Liver (tissue), 9 donors: Measurements from ENCODE around the gene SPPL2C. TPM values are rescaled to one million over a fixed set of nuclear protein-coding genes. Genes with fewer than 3 reads are reported as not detected.

Source experiments
- DNase-seq: peaks from one replicate; pipeline ENCODE4 v3.0.0-alpha.2; 2017; ENCODE audit warnings: low spot score
- H3K27ac ChIP-seq, 2 donors: one replicate each; pipeline ENCODE4 v1.7.0; 2013; ENCODE audit warnings: inconsistent platforms in 2 of 2, low read length in 2 of 2, control low read depth in 1 of 2, low read depth in 1 of 2, mild to moderate bottlenecking in 1 of 2
- H3K27me3 ChIP-seq, 4 donors: one replicate each; pipeline versions ENCODE4 v1.6.1 to v1.7.0; 2013; ENCODE audit warnings: low read length in 3 of 4, inconsistent platforms in 1 of 4, mild to moderate bottlenecking in 1 of 4, moderate library complexity in 1 of 4; ENCODE audit not compliant: control insufficient read depth in 4 of 4, insufficient read depth in 4 of 4
- H3K36me3 ChIP-seq, 4 donors: one replicate each; pipeline versions ENCODE4 v1.6.1 to v1.7.0; 2013; ENCODE audit warnings: low read length in 3 of 4, mild to moderate bottlenecking in 3 of 4, low read depth in 1 of 4, moderate library complexity in 1 of 4; ENCODE audit not compliant: control insufficient read depth in 4 of 4, insufficient read depth in 3 of 4
- H3K4me1 ChIP-seq, 4 donors: one replicate each; pipeline versions ENCODE4 v1.6.1 to v1.7.0; 2013; ENCODE audit warnings: low read length in 3 of 4, mild to moderate bottlenecking in 3 of 4, moderate library complexity in 1 of 4; ENCODE audit not compliant: control insufficient read depth in 4 of 4, insufficient read depth in 4 of 4
- H3K4me3 ChIP-seq, 3 donors: one replicate each; pipeline versions ENCODE4 v1.6.1 to v1.7.0; 2013; ENCODE audit warnings: low read length in 3 of 3, control low read depth in 1 of 3, low read depth in 1 of 3, mild to moderate bottlenecking in 1 of 3
- H3K9ac ChIP-seq, 2 donors: one replicate each; pipeline ENCODE4 v1.7.0; 2013; ENCODE audit warnings: low read length in 2 of 2, mild to moderate bottlenecking in 2 of 2, moderate library complexity in 2 of 2, control low read depth in 1 of 2, low read depth in 1 of 2
- H3K9me3 ChIP-seq, 4 donors: one replicate each; pipeline versions ENCODE4 v1.6.1 to v1.7.0; 2013; ENCODE audit warnings: low read length in 3 of 4; ENCODE audit not compliant: control insufficient read depth in 4 of 4
- EGR1 ChIP-seq, 2 donors: IDR thresholded peaks; 2 replicates each; pipeline ENCODE4 v1.6.1; 2016 to 2018; ENCODE audit warnings: antibody characterized with exemption in 2 of 2, low read depth in 2 of 2
- GABPA ChIP-seq, 2 donors: IDR thresholded peaks in 1 of 2; conservative IDR thresholded peaks in 1 of 2; 2 replicates each; pipeline ENCODE4 v1.6.1; 2016; ENCODE audit warnings: antibody characterized with exemption in 2 of 2, mild to moderate bottlenecking in 1 of 2, moderate library complexity in 1 of 2
- HNF4G ChIP-seq: IDR thresholded peaks from 2 replicates; pipeline ENCODE4 v1.6.1; 2016; ENCODE audit warnings: antibody characterized with exemption
- JUND ChIP-seq, 2 donors: IDR thresholded peaks; 2 replicates each; pipeline ENCODE4 v1.6.1; 2016; ENCODE audit warnings: antibody characterized with exemption in 2 of 2
- NR2F2 ChIP-seq: IDR thresholded peaks from 2 replicates; pipeline ENCODE4 v1.6.1; 2016; ENCODE audit warnings: antibody characterized with exemption
- RAD21 ChIP-seq, 2 donors: IDR thresholded peaks; 2 replicates each; pipeline ENCODE4 v1.6.1; 2016; ENCODE audit warnings: antibody characterized with exemption in 2 of 2, mild to moderate bottlenecking in 2 of 2
- RXRA ChIP-seq, 2 donors: IDR thresholded peaks; 2 replicates each; pipeline ENCODE4 v1.6.1; 2017 to 2018; ENCODE audit warnings: antibody characterized with exemption in 2 of 2, mild to moderate bottlenecking in 1 of 2
- SP1 ChIP-seq: IDR thresholded peaks from 2 replicates; pipeline ENCODE4 v1.6.1; 2018; ENCODE audit warnings: antibody characterized with exemption, mild to moderate bottlenecking
- TAF1 ChIP-seq: conservative IDR thresholded peaks from 2 replicates; pipeline ENCODE4 v1.6.1; 2016; ENCODE audit warnings: antibody characterized with exemption, mild to moderate bottlenecking
- YY1 ChIP-seq: IDR thresholded peaks from 2 replicates; pipeline ENCODE4 v1.6.1; 2016; ENCODE audit warnings: antibody characterized with exemption, mild to moderate bottlenecking
- WGBS: extraction: QIAGEN DNeasy Blood & Tissue Kit; methylation state at CpG from one replicate; pipeline ENCODE4 v1.1.7; 2013; 5-methylcytosine and 5-hydroxymethylcytosine counted together
- polyA plus RNA-seq, 2 donors: library from polyadenylated mRNA; stranded (reverse) in 1 of 2; unstranded in 1 of 2; fragments of 200-250 nt in 1 of 2; fragments of >200 nt in 1 of 2; fragmentation: Nextera tagmentation in 1 of 2; extraction: Ambion mirVana in 1 of 2; gene quantifications; one replicate each; pipeline versions ENCODE4 v1.2.1 to v1.2.3, GENCODE V29; 2013 to 2015
- total RNA-seq, 2 donors: library from RNA; depleted of rRNA; stranded (reverse); fragments of >200 nt; gene quantifications; one replicate each; pipeline ENCODE4 v1.2.3, GENCODE V29; 2014
- TF ChIP-seq, protein P1 (sequence below): IDR thresholded peaks from 2 replicates; pipeline ENCODE4 v1.6.1; 2016; ENCODE audit warnings: antibody characterized with exemption, mild to moderate bottlenecking
- TF ChIP-seq, protein P2 (sequence below): IDR thresholded peaks from 2 replicates; pipeline ENCODE4 v1.6.1; 2016; ENCODE audit warnings: antibody characterized with exemption
- TF ChIP-seq, protein P3 (sequence below): IDR thresholded peaks from 2 replicates; pipeline ENCODE4 v1.6.1; 2016; ENCODE audit warnings: antibody characterized with exemption
- TF ChIP-seq, protein P4 (sequence below): fragments of 150-350 bp; IDR thresholded peaks from 2 replicates; pipeline ENCODE4 v1.5.1; 2017; ENCODE audit warnings: improper control_type of control experiment, low read depth, low read length; ENCODE audit not compliant: missing input control
- TF ChIP-seq, protein P5 (sequence below): IDR thresholded peaks from 2 replicates; pipeline ENCODE4 v1.6.1; 2016; ENCODE audit warnings: antibody characterized with exemption
- donor health status: healthy.
- donor health status: healthy.
- donor health status: healthy.
- donor health status: healthy.
- donor health status: healthy.

The SPPL2C gene
- total and polyA plus RNA-seq, 4 donors = not detected

DNA sequence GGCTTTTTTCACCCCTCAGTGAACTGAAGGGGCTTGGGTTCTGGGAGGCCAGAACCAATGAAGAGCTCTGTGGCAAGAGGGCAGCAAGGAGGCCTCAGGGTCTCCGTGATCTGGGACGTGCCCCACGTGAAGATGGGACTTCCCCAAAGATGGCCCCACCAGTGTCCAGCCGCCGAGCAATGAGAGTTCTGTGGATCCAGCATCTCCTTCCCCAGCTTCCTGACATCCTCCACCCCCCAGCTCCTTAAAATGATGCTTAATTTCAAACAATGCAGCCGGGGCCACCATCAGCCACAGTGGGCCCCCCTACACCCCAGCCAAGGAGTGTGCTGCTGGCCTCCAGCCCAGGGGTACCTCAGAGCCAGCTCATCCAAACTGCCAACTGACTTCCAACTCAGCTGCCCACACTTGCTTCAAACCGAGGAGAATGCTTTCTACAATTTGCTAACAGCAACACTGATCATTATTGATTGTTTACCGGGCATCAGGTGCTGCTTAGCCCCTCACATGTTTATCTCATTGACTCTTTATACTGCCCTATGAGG is 5.9 kb upstream of the SPPL2C start (continued):
- TF ChIP-seq, protein P1, sequence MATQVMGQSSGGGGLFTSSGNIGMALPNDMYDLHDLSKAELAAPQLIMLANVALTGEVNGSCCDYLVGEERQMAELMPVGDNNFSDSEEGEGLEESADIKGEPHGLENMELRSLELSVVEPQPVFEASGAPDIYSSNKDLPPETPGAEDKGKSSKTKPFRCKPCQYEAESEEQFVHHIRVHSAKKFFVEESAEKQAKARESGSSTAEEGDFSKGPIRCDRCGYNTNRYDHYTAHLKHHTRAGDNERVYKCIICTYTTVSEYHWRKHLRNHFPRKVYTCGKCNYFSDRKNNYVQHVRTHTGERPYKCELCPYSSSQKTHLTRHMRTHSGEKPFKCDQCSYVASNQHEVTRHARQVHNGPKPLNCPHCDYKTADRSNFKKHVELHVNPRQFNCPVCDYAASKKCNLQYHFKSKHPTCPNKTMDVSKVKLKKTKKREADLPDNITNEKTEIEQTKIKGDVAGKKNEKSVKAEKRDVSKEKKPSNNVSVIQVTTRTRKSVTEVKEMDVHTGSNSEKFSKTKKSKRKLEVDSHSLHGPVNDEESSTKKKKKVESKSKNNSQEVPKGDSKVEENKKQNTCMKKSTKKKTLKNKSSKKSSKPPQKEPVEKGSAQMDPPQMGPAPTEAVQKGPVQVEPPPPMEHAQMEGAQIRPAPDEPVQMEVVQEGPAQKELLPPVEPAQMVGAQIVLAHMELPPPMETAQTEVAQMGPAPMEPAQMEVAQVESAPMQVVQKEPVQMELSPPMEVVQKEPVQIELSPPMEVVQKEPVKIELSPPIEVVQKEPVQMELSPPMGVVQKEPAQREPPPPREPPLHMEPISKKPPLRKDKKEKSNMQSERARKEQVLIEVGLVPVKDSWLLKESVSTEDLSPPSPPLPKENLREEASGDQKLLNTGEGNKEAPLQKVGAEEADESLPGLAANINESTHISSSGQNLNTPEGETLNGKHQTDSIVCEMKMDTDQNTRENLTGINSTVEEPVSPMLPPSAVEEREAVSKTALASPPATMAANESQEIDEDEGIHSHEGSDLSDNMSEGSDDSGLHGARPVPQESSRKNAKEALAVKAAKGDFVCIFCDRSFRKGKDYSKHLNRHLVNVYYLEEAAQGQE = no peak
- no peak for TF ChIP-seq RAD21 (IDR thresholded peaks at IDR 0.05)
- TF ChIP-seq, protein P2, sequence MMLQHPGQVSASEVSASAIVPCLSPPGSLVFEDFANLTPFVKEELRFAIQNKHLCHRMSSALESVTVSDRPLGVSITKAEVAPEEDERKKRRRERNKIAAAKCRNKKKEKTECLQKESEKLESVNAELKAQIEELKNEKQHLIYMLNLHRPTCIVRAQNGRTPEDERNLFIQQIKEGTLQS = no peak
- TF ChIP-seq, protein P3, sequence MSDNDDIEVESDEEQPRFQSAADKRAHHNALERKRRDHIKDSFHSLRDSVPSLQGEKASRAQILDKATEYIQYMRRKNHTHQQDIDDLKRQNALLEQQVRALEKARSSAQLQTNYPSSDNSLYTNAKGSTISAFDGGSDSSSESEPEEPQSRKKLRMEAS = no peak
- no peak for TF ChIP-seq HNF4G

DNA sequence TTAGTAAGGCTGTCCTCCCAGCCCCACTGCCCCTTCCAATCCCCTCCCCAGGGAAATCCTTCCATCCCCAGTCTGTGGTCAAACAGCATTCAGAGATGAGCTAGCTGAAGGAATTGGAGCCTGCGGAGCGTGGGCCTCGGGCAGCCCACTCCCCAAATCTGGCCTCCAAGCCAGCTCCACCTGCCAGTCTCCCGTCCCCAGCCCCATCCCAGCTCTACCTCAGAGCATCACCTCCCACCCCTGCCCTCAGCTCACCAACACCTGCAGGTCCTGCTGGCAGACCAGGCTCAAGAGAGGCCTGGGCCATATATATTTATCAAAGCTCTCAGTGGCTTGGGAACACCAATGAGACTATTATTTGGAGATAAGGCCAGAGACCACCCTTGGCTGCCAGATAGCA is 5.2 kb upstream of the SPPL2C start:
- Histone ChIP-seq H3K4me1 (no peaks in the 10 kb centered on the region), H3K36me3 (no peaks in the 10 kb centered on the region), H3K9ac (no peak overlapping the region), H3K9me3 (no peaks in the 10 kb centered on the region), H3K27me3 (no peaks in the 10 kb centered on the region), H3K27ac (no peak overlapping the region), H3K4me3 (no peak overlapping the region)
- 88% methylated on average over 4 of the region's 4 CpGs for WGBS
- TF ChIP-seq SP1 = no peak
- TF ChIP-seq TAF1 = no peak
- TF ChIP-seq NR2F2 = no peak
- TF ChIP-seq, protein P4, sequence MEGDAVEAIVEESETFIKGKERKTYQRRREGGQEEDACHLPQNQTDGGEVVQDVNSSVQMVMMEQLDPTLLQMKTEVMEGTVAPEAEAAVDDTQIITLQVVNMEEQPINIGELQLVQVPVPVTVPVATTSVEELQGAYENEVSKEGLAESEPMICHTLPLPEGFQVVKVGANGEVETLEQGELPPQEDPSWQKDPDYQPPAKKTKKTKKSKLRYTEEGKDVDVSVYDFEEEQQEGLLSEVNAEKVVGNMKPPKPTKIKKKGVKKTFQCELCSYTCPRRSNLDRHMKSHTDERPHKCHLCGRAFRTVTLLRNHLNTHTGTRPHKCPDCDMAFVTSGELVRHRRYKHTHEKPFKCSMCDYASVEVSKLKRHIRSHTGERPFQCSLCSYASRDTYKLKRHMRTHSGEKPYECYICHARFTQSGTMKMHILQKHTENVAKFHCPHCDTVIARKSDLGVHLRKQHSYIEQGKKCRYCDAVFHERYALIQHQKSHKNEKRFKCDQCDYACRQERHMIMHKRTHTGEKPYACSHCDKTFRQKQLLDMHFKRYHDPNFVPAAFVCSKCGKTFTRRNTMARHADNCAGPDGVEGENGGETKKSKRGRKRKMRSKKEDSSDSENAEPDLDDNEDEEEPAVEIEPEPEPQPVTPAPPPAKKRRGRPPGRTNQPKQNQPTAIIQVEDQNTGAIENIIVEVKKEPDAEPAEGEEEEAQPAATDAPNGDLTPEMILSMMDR = no peak
- TF ChIP-seq HNF4G = no peak
- TF ChIP-seq YY1 = no peak
- no peak for DNase-seq

DNA sequence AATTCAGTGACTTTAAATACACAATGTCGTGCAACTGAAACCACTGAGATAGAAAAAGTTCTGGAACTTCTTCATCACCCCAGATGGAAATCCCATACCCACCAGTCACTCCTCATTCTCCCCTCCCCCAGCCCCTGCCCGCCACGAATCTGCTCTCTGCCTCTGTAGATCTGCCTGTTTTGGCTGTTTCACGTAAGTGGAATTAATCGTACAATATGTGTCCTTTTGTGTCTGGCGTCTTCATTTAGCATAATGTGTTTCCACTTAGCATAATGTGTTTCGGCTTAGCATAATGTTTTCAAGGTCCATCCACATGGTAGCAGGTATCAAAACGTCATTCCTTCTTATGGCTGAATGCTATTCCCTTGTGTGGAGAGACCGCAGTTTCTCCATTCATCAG is 3.5 kb upstream of the SPPL2C start:
- Histone ChIP-seq H3K27me3 (no peaks in the 10 kb centered on the region), H3K9ac (no peak overlapping the region), H3K4me3 (no peak overlapping the region), H3K36me3 (no peaks in the 10 kb centered on the region), H3K27ac (no peak overlapping the region), H3K9me3 (no peaks in the 10 kb centered on the region), H3K4me1 (no peaks in the 10 kb centered on the region)
- TF ChIP-seq NR2F2 (no peak), JUND (IDR thresholded peaks at IDR 0.05) (no peak), RXRA (IDR thresholded peaks at IDR 0.05) (no peak), YY1 (no peak), RAD21 (IDR thresholded peaks at IDR 0.05) (no peak), GABPA (IDR thresholded peaks at IDR 0.05 in 1 of 2, conservative IDR thresholded peaks at IDR 0.05 in 1 of 2) (no peak), EGR1 (IDR thresholded peaks at IDR 0.05; ENCODE audit: low read depth in 2 of 2) (no peak)
- TF ChIP-seq, protein P1 = no peak
- TF ChIP-seq, protein P5, sequence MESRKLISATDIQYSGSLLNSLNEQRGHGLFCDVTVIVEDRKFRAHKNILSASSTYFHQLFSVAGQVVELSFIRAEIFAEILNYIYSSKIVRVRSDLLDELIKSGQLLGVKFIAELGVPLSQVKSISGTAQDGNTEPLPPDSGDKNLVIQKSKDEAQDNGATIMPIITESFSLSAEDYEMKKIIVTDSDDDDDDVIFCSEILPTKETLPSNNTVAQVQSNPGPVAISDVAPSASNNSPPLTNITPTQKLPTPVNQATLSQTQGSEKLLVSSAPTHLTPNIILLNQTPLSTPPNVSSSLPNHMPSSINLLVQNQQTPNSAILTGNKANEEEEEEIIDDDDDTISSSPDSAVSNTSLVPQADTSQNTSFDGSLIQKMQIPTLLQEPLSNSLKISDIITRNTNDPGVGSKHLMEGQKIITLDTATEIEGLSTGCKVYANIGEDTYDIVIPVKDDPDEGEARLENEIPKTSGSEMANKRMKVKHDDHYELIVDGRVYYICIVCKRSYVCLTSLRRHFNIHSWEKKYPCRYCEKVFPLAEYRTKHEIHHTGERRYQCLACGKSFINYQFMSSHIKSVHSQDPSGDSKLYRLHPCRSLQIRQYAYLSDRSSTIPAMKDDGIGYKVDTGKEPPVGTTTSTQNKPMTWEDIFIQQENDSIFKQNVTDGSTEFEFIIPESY = no peak
- TF ChIP-seq, protein P2 = no peak
- DNase-seq = no peak
- WGBS = 80% methylated on average over 9 of the region's 9 CpGs
